H1 (cell line): ENCODE results near the gene HSD17B2. TPM values are rescaled to one million over a fixed set of nuclear protein-coding genes. Genes with fewer than 3 reads are reported as not detected.

Experiments
- ASH2L ChIP-seq: fragments of 200-600, 300-600 bp; sonication (generic); IDR thresholded peaks from one replicate; pipeline ENCODE4 v1.7.1; 2017; ENCODE audit warnings: low read length
- CHD2 ChIP-seq: IDR thresholded peaks from 2 replicates; pipeline ENCODE4 v1.6.1; 2012; ENCODE audit warnings: low read length, improper control_type of control experiment
- CHD7 ChIP-seq: fragments of 300-600 bp; sonication (generic); IDR thresholded peaks from 2 replicates; pipeline ENCODE4 v1.7.1; 2012; ENCODE audit warnings: low read length, moderate library complexity, mild to moderate bottlenecking, inconsistent platforms; ENCODE audit not compliant: insufficient replicate concordance
- CTBP2 ChIP-seq: IDR thresholded peaks from 2 replicates; pipeline ENCODE4 v1.7.0; 2011; ENCODE audit warnings: borderline replicate concordance, mild to moderate bottlenecking, moderate library complexity, mixed read lengths, low read length; ENCODE audit not compliant: insufficient read depth, insufficient read length
- GABPA ChIP-seq: IDR thresholded peaks from 2 replicates; pipeline ENCODE4 v1.6.1; 2011; ENCODE audit warnings: mild to moderate bottlenecking, low read length, moderate library complexity, borderline replicate concordance; ENCODE audit not compliant: insufficient read depth
- KDM5A ChIP-seq: fragments of 200-600 bp; IDR thresholded peaks from 2 replicates; pipeline ENCODE4 v1.7.1; 2012; ENCODE audit warnings: mild to moderate bottlenecking, low read length, inconsistent platforms, mixed read lengths
- POLR2AphosphoS5 ChIP-seq: IDR thresholded peaks from 2 replicates; pipeline ENCODE4 v1.6.1; 2011; ENCODE audit warnings: low read depth, low read length
- SIN3A ChIP-seq, 2 experiments: IDR thresholded peaks in 1 of 2; conservative IDR thresholded peaks in 1 of 2; 2 replicates each; pipeline ENCODE4 v1.6.1; 2011 to 2012; ENCODE audit warnings: low read length in 2 of 2, improper control_type of control experiment in 1 of 2, low read depth in 1 of 2, mild to moderate bottlenecking in 1 of 2
- SUZ12 ChIP-seq: fragments of 200-600 bp; sonication (generic); IDR thresholded peaks from 2 replicates; pipeline ENCODE4 v1.6.1; 2012; ENCODE audit warnings: mild to moderate bottlenecking, inconsistent platforms, low read length, moderate library complexity, mixed read lengths
- polyA plus RNA-seq, 7 experiments: library from polyadenylated mRNA; depleted of rRNA in 3 of 7; stranded (reverse) in 5 of 7; unstranded in 2 of 7; fragments of >200 nt in 5 of 7; fragments of 200-250 nt in 2 of 7; gene quantifications; 1 replicate in 5 of 7; 2 replicates in 1 of 7; 4 replicates in 1 of 7; pipeline versions ENCODE4 v1.2.1 to v1.2.3, GENCODE V29; 2011 to 2013; ENCODE audit warnings: missing spikeins in 2 of 7, mixed read lengths in 2 of 7
- total RNA-seq: library from RNA; stranded (reverse); fragmentation: NEBNext Ultra II Directional; extraction: Animal tissue kit (Norgen Biotek cat#: 25700); gene quantifications from 2 replicates; pipeline ENCODE4 v1.2.1, GENCODE V29; 2021
- TF ChIP-seq, protein P1 (sequence below): IDR thresholded peaks from 2 replicates; pipeline ENCODE4 v1.6.1; 2011; ENCODE audit warnings: low read depth, mild to moderate bottlenecking, low read length; ENCODE audit not compliant: insufficient read depth

Gene HSD17B2
- total and polyA plus RNA-seq, 2 of the 8 experiments (the other 6 are each of a cell fraction or from before 2014, with no cell fraction given): not detected

DNA sequence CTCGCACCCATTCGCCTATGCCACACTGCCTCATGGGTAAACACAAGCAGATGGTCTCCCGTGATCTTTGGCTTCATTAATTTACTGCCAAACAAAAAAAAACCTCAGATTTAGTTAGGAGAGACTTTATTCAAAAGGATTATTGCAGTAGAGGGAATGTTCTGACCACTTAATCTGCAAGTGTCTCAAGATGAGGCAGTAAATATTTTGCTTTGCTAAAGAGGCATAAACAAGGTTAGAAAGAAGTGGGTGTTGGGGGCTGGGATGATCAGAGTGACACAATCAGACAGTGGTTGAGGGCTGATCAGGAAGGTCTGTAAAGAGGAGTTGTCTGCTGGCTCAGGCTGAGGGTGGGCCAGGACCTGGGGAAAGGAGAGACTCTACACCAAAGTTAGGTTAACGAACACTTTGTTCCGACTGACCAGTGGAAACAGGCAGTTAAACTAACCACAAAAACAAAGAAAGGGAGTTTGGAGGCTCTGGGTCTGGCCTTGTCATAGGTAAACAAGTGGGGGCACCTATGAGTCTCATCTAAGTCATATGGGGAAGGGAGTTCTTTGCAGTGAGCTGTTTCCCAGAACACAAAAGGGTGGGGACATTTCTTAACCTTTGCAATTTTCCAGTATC lies 28.5 kb downstream of the HSD17B2 start (continued):
- no peak for TF ChIP-seq CHD7
- TF ChIP-seq SIN3A (conservative IDR thresholded peaks at IDR 0.05 in 1 of 2, IDR thresholded peaks at IDR 0.05 in 1 of 2; ENCODE audit: low read depth in 1 of 2, low read length in 2 of 2): no peak
- TF ChIP-seq CHD2: no peak
- no peak for TF ChIP-seq KDM5A
- TF ChIP-seq GABPA: no peak
- TF ChIP-seq ASH2L: no peak
- no peak for TF ChIP-seq CTBP2
- TF ChIP-seq, protein P1, sequence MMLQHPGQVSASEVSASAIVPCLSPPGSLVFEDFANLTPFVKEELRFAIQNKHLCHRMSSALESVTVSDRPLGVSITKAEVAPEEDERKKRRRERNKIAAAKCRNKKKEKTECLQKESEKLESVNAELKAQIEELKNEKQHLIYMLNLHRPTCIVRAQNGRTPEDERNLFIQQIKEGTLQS: no peak
- TF ChIP-seq POLR2AphosphoS5: no peak
- no peak for TF ChIP-seq SUZ12
